ENCODE results near the gene IER5. TPM values are rescaled to one million over a fixed set of nuclear protein-coding genes. Genes with fewer than 3 reads are reported as not detected.

The IER5 gene
- total RNA-seq, 1 donor from 2014 or later, result 16.4 TPM

GRCh38 chr1:181099152-181100014, 10.9 kb downstream of the IER5 start:
- DNase-seq, result peak; percentile 66

DNA sequence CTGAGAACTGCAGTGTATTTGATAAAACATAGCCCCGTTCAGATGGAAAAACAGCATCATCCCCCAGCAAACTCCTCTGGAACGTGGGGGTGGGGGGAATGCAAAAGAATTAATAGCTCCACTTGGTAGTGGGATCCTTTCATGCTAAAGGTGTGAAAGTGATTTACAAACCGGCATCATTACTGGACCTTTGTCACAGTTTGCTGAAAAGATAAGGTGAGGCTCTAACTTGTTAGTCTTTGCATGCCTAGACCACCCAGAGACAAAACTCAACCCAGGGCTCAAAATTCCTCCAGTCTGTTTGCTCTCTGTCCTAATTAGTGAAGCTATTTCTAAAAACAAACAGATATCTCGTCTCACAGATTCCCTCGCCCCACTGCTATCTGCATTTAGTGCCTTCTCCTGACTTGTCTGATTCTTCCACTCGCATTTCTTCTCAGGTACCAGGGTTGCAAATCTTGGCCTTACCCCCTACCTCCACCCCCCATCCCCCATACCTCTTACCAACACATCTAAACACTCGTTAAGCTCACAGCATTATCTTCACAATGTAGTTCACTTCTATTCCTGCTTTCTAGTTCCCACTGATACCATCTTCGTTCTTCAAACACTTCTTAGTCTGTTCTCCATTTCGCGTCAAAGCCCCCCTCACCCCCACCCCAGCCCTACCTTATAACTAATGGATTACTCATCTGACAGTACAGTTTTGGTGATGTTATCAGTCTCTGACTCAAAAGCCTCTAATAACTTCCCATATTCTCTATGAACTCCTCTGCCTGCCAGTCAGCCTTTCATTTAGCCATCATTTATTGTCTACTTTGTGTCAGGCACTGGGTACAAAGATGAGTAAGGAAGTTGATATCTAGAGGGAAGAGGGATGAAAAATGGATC, 11.8 kb downstream of the IER5 start:
- peak; percentile 13 for DNase-seq

DNA sequence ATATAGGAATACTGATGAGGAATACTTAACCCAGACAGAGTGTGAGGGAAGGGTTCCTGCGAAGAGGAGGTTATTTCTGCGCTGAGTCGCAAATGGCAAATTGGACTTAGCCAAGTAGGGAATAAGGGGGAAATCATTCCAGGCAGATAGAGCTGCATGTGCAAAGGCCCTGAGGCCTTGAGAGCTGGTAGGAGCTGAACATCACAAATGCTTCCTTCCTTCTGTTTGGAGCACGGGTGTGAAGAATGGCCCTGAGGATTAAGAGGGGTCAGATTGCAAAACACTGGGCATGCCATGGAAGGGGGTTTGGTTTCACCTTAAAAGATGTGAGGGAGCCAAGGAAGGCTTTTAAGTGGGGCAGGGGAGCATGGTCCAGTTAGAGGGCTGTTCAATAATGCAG, 12.4 kb downstream of the IER5 start:
- DNase-seq, result no peak

- DNase-seq, result no peak
These were observed 13.2 kb downstream of the IER5 start for GRCh38 chr1:181101581-181102226.

DNA sequence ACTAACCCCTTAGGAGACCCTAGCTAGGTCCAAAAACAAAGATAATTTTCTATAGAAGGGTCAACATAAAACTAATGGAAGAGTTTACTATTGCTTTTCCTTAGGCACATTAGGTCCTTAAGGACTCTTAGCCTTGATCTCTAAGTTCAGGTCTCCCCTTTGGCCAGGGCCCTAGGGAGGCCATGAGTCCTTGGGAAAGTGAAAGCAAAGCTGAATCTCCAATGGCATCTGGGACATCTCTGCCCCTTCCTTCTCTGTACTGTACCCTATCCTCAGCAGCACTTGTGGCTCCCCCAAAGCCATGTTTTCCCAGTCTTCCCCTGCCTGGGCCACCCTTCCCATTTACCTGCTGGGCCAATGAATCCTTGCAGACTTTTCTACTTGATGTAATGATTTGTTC, 14.3 kb downstream of the IER5 start:
- DNase-seq, result no peak

- DNase-seq, result no peak
These were observed 14.9 kb downstream of the IER5 start for GRCh38 chr1:181103399-181103798.

- no peak for DNase-seq
These were observed 15.7 kb downstream of the IER5 start for GRCh38 chr1:181104042-181104789.

DNA sequence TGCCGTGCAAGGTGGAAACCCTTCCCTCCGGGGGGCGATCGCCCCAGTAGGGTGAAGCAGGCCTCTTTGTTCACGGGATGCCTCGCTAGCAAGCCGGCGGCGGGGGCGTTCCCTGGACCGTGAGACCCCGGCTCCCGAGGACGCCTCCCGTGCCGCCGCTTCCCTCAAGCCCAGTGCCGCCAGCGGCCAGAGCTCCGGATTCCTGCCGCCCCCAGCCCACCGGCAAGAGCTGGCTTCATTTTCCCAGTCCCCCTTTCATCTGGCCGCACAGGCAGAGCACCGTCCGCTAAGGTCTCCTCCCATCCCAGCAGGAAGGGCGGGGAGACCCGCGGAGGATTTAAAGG, 16.3 kb downstream of the IER5 start:
- no peak for DNase-seq

DNA sequence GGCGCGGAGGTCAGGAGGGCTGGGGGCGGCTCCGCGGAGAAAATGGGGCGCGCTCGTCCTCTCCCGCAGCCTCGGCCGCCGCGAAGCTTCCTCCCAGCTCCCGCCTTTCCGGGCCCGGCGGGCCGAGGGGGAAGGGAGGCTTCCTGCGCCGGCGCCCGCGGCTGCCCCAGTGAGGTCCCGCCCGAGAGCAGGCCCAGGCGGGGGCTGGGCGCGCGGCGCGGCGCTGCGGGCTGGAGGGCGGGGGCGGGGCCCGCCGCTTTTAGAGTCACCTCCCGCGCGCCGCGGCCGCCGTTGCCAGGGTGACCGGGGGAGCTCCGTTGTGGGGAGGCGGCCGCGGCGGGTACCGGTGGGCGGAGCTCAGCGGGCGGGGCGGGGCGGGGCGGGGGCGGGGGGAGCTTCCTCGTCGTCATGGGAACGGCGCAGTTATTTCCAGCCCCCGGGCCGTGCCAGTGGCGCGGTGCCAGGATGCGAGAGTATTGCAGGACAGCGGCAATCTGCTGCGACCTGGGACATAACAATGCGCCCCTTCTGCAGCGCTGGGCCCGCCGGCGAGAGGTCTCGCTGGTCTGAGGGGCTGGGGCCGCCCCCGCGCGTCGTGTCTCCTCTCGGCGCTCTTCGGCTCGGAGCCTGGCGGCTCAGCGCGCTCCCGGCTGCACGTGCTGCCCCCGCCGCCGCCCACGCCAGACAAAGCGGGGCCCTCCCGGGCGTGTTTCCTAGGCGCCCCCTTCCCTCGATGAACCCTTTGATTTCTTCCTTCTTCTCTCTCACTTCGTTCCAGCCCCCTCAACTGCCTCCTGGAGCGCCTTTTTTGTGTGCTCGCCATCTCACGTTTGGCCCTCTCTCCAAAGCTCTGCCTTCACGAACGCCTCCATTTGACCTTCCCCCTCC, 16.9 kb downstream of the IER5 start:
- DNase-seq, result peak; percentile 81

DNA sequence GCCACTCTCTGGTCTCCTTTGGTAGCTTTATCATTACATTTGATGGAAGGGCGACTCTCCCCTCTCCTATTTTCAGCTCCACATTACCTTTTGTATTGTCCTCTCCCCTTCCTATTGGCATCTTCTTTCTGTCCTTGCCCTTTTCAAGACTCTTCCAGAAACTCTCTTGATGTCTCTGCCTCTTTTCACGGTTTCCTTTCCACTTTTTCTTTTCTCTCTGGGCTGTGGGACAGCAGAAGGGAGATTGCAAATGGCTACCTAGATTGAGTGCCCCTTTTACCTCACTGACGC, 17.5 kb downstream of the IER5 start:
- DNase-seq, result no peak

GRCh38 chr1:181106479-181106878, 18.0 kb downstream of the IER5 start:
- DNase-seq, result no peak

DNA sequence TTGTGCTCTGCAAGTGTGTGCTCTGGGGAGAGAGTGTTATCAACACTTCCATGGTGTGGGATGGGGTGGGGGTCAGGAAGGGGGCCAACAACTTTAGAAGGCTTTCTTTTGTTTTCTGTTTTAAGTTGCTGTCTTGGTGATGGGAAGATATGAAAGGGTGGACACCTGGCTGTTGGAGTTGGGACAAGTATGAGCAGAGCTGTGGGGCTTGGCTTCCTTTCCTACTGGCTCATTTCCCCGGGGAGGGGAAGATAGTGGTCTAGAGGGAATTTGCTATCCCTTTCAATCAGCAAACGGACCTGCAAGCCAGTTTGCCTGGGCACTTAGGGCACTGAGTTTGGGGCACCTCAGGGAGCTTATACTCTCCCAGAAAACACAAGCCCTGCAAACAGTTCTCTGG, 19.2 kb downstream of the IER5 start:
- DNase-seq, result no peak

GRCh38 chr1:181108304-181108867, 19.9 kb downstream of the IER5 start:
- DNase-seq, result no peak

DNA sequence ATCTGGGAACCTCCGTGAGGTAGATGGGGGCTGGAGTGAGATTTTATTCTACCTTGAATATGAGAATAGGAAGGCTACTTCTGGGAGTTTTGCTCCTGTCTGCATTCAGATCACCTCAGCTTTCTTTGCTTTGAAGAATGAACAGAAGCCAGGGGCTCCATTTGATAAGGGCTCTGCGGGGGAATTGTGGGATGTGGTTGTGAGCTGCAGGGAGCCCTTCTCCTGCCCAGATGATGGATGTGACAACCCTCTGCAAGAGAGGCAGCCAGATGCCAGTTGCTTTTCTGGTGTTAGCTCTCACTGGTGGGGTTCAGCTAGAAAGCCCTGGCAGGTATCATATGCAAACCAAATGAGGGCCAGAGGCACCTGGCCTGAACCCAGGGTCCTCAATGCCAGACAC, 21.5 kb downstream of the IER5 start:
- DNase-seq, result no peak

DNA sequence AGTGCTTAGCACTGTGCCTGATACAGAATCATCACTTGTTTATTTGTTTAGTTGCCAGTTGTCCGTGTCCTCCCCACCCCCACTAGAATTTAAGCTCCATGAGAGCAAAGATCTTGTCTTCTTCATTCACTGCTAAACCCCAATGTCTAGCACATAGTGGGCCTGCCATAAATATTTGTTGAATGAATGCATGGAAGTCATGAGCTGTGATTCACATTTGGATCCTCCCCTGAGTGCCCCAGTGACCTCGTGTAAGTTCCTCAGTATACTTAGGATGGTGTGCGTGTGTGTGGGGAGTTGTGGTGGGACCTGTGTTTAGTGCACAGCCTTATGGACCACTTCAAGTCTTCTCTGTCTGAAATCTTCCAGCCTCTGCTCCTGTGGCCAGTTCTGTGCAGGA, 23.1 kb downstream of the IER5 start:
- DNase-seq, result no peak

GRCh38 chr1:181112071-181112929, 23.8 kb downstream of the IER5 start:
- no peak for DNase-seq

DNA sequence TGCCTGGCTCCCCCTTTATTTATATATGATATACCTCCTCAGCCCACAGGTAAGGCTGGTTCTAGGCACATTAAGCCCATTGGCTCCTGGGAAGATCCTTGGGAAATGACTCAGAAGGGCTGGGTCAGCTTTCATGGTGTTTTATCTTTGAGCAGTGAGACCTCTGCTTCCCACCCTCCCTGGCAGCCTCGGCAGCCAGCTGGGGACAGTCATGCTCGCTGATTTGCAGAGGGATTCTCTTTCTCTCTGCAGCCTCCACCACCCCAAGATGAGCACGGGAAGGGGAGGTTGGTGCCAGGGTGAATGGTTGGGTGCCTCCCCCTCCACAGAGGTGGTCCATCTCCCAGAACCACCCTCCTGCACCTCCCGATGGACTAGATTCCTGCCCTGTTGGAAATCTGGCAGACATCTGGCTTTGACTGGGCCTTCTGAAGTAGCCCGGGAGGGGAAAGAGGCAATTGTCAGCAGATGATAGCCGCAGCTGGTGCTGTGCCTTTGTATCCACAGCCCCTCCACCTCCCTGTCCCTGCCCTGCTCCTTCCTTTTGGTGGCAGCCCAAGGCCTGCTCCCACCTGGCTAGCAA, 24.6 kb downstream of the IER5 start:
- no peak for DNase-seq

- DNase-seq, result no peak
These were observed 26.3 kb downstream of the IER5 start for GRCh38 chr1:181114574-181115367.

- no peak for DNase-seq
These were observed 26.8 kb downstream of the IER5 start for GRCh38 chr1:181115368-181115684.

All from skin of body (tissue), 2 donors.